Fibroblast of pulmonary artery (primary cell): ENCODE measurements around the gene MRPS18A.

Experiments used
- DNase-seq: peaks from one replicate; pipeline ENCODE4 v3.0.0-alpha.2; 2010; ENCODE audit warnings: low read depth
- H3K4me3 ChIP-seq: replicated peaks from 2 replicates; pipeline ENCODE4 v1.5.1; 2011; ENCODE audit warnings: low read depth, mild to moderate bottlenecking, control low read depth, low read length, moderate library complexity
- TF ChIP-seq, protein P1 (sequence below): IDR thresholded peaks from 2 replicates; pipeline ENCODE4 v1.5.1; 2011; ENCODE audit warnings: mild to moderate bottlenecking, control low read depth, low read length, inconsistent platforms; ENCODE audit errors: missing control alignments

The MRPS18A gene

DNA sequence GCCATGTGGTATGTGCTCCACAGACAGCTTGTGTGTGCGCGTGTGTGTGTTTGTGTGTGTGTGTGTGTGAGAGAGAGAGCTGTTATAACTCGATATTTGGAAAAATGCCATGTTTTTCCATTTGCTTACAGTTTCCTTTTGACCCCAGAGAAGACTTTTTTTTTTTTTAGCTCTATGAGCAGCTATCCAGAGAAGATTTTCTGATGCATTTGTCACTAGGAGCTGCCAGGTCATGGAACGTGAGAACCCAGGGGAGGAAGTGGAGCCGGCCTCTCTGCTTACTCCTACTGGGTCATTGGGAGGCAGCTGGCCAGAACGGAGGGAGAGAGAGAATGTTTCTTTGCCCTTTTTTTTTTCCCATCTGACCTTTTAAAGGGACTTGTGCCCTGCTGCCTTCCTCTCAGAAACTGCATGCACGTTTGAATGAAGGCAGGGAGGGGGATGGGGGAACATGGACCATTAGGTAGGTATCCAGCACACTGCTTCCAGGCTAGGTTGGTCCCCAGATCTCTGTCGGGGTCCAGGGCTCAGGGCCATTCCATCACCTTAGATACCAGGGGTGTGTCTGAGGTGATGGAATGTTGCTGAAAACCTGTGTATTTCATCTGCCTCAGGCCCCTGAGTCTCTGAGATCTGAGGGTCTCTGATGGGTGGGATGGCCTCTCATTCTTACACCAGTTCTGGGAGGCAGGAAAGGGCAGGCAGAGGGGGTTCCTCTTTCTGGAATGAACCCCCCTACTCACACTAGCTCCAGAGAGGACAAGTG, 11.2 kb upstream of the MRPS18A start:
- no peak overlapping the region for H3K4me3 ChIP-seq
- TF ChIP-seq, protein P1, sequence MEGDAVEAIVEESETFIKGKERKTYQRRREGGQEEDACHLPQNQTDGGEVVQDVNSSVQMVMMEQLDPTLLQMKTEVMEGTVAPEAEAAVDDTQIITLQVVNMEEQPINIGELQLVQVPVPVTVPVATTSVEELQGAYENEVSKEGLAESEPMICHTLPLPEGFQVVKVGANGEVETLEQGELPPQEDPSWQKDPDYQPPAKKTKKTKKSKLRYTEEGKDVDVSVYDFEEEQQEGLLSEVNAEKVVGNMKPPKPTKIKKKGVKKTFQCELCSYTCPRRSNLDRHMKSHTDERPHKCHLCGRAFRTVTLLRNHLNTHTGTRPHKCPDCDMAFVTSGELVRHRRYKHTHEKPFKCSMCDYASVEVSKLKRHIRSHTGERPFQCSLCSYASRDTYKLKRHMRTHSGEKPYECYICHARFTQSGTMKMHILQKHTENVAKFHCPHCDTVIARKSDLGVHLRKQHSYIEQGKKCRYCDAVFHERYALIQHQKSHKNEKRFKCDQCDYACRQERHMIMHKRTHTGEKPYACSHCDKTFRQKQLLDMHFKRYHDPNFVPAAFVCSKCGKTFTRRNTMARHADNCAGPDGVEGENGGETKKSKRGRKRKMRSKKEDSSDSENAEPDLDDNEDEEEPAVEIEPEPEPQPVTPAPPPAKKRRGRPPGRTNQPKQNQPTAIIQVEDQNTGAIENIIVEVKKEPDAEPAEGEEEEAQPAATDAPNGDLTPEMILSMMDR = no peak
- peak; percentile 80 for DNase-seq

GRCh38 chr6:43697421-43697820, 9.8 kb upstream of the MRPS18A start:
- TF ChIP-seq, protein P1 = no peak
- no peak for DNase-seq
- H3K4me3 ChIP-seq = no peak overlapping the region

- no peak overlapping the region for H3K4me3 ChIP-seq
- no peak for DNase-seq
- TF ChIP-seq, protein P1 = no peak
Observed at GRCh38 chr6:43695967-43696291, 8.3 kb upstream of the MRPS18A start.

GRCh38 chr6:43695215-43695966, 7.8 kb upstream of the MRPS18A start:
- DNase-seq = no peak
- TF ChIP-seq, protein P1 = no peak
- H3K4me3 ChIP-seq = no peak overlapping the region

- no peak overlapping the region for H3K4me3 ChIP-seq
- no peak for DNase-seq
- TF ChIP-seq, protein P1 = no peak
Observed at GRCh38 chr6:43689421-43689820, 1.8 kb upstream of the MRPS18A start.

- no peak for DNase-seq
- peak overlapping the region; percentile 94 for H3K4me3 ChIP-seq
- TF ChIP-seq, protein P1 = no peak
Observed at GRCh38 chr6:43687079-43687436, 533 bp downstream of the MRPS18A start.
